GM23338 (cell line): ENCODE measurements around the gene OR4Q2. TPM values are rescaled to one million over a fixed set of nuclear protein-coding genes. Genes with fewer than 3 reads are reported as not detected.

ENCODE experiments used
- EZH2phosphoT487 ChIP-seq: fragments of 200-600 bp; sonication (generic); IDR thresholded peaks from one replicate; pipeline ENCODE4 v1.8.1; 2018; ENCODE audit warnings: antibody characterized with exemption; ENCODE audit not compliant: unreplicated experiment
- STAT1 ChIP-seq: IDR thresholded peaks from one replicate; pipeline ENCODE4 v1.6.1; 2016; ENCODE audit warnings: antibody characterized with exemption; ENCODE audit not compliant: unreplicated experiment
- ZNF114 ChIP-seq: fragments of 250-450 bp; sonication (Bioruptor Pico); IDR thresholded peaks from 2 replicates; pipeline ENCODE4 v1.5.0; 2020; ENCODE audit warnings: mild to moderate bottlenecking, moderate library complexity
- ZNF331 ChIP-seq: fragments of 250-450 bp; sonication (Bioruptor Pico); IDR thresholded peaks from 2 replicates; pipeline ENCODE4 v1.5.0; 2020; ENCODE audit warnings: low read depth, mild to moderate bottlenecking, moderate library complexity
- polyA plus RNA-seq: library from polyadenylated mRNA; unstranded; fragments of >200 nt; fragmentation: Nextera tagmentation; extraction: Ambion mirVana; gene quantifications from 2 replicates; pipeline ENCODE4 v1.2.1, GENCODE V29; 2016
- total RNA-seq: library from RNA; depleted of rRNA; stranded (reverse); fragments of >200 nt; shearing (Covaris generic); gene quantifications from 2 replicates; pipeline ENCODE4 v1.2.3, GENCODE V29; 2014
- TF ChIP-seq, protein P1 (sequence below): fragments of 250-450 bp; sonication (Bioruptor Pico); IDR thresholded peaks from 2 replicates; pipeline ENCODE4 v1.5.0; 2020; ENCODE audit warnings: mild to moderate bottlenecking, moderate library complexity
- TF ChIP-seq, protein P2 (sequence below): IDR thresholded peaks from one replicate; pipeline ENCODE4 v1.6.1; 2018; ENCODE audit warnings: antibody characterized with exemption; ENCODE audit not compliant: unreplicated experiment
- TF ChIP-seq, protein P3 (sequence below), 2 experiments: fragments of 200-600 bp in 1 of 2; sonication (generic) in 1 of 2; conservative IDR thresholded peaks; 2 replicates each; pipeline versions ENCODE4 v1.5.1 to v1.6.1; 2016 to 2017; ENCODE audit warnings: antibody characterized with exemption in 2 of 2, low read depth in 2 of 2, mild to moderate bottlenecking in 2 of 2, moderate library complexity in 1 of 2

The OR4Q2 gene
- total and polyA plus RNA-seq, 2 experiments from 2014 or later, result not detected

DNA sequence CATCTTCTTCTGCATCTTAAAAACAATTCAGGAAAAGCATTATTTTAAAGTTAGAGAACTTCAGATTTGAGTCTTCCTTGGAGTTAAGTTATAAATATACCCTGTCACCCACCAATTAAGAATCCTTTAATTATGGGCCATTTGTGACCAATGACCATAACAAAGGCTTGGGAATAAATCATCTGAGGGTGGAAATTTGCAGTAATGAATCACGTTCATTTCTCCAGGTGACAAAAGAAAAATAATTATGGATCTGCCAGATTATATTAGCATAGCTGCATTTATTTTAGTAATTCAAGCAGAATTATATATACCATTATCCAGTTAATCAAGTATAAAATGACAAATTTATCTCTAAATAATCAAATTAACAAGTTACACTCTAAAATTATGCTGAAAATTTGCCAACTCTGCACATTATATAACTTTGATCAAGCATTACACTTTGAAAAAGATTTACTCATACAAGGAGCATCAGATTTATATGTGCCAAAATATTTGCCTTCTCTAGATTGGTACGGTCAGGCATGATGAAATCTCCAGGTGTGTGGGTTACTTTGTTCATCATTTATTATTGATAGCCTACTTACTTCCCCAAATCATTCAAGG lies 17.4 kb downstream of the OR4Q2 start, which contains the start of gene OR4K14 (continued):
- TF ChIP-seq, protein P1, sequence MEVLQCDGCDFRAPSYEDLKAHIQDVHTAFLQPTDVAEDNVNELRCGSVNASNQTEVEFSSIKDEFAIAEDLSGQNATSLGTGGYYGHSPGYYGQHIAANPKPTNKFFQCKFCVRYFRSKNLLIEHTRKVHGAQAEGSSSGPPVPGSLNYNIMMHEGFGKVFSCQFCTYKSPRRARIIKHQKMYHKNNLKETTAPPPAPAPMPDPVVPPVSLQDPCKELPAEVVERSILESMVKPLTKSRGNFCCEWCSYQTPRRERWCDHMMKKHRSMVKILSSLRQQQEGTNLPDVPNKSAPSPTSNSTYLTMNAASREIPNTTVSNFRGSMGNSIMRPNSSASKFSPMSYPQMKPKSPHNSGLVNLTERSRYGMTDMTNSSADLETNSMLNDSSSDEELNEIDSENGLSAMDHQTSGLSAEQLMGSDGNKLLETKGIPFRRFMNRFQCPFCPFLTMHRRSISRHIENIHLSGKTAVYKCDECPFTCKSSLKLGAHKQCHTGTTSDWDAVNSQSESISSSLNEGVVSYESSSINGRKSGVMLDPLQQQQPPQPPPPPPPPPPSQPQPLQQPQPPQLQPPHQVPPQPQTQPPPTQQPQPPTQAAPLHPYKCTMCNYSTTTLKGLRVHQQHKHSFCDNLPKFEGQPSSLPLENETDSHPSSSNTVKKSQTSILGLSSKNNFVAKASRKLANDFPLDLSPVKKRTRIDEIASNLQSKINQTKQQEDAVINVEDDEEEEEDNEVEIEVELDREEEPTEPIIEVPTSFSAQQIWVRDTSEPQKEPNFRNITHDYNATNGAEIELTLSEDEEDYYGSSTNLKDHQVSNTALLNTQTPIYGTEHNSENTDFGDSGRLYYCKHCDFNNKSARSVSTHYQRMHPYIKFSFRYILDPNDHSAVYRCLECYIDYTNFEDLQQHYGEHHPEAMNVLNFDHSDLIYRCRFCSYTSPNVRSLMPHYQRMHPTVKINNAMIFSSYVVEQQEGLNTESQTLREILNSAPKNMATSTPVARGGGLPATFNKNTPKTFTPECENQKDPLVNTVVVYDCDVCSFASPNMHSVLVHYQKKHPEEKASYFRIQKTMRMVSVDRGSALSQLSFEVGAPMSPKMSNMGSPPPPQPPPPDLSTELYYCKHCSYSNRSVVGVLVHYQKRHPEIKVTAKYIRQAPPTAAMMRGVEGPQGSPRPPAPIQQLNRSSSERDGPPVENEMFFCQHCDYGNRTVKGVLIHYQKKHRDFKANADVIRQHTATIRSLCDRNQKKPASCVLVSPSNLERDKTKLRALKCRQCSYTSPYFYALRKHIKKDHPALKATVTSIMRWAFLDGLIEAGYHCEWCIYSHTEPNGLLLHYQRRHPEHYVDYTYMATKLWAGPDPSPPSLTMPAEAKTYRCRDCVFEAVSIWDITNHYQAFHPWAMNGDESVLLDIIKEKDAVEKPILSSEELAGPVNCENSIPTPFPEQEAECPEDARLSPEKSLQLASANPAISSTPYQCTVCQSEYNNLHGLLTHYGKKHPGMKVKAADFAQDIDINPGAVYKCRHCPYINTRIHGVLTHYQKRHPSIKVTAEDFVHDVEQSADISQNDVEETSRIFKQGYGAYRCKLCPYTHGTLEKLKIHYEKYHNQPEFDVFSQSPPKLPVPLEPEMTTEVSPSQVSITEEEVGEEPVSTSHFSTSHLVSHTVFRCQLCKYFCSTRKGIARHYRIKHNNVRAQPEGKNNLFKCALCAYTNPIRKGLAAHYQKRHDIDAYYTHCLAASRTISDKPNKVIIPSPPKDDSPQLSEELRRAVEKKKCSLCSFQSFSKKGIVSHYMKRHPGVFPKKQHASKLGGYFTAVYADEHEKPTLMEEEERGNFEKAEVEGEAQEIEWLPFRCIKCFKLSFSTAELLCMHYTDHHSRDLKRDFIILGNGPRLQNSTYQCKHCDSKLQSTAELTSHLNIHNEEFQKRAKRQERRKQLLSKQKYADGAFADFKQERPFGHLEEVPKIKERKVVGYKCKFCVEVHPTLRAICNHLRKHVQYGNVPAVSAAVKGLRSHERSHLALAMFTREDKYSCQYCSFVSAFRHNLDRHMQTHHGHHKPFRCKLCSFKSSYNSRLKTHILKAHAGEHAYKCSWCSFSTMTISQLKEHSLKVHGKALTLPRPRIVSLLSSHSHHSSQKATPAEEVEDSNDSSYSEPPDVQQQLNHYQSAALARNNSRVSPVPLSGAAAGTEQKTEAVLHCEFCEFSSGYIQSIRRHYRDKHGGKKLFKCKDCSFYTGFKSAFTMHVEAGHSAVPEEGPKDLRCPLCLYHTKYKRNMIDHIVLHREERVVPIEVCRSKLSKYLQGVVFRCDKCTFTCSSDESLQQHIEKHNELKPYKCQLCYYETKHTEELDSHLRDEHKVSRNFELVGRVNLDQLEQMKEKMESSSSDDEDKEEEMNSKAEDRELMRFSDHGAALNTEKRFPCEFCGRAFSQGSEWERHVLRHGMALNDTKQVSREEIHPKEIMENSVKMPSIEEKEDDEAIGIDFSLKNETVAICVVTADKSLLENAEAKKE (CRISPR knock-in tag), result no peak
- TF ChIP-seq ZNF114 (CRISPR knock-in tag) (no peak), ZNF331 (CRISPR knock-in tag) (no peak), STAT1 (no peak), EZH2phosphoT487 (no peak)
- TF ChIP-seq, protein P2, sequence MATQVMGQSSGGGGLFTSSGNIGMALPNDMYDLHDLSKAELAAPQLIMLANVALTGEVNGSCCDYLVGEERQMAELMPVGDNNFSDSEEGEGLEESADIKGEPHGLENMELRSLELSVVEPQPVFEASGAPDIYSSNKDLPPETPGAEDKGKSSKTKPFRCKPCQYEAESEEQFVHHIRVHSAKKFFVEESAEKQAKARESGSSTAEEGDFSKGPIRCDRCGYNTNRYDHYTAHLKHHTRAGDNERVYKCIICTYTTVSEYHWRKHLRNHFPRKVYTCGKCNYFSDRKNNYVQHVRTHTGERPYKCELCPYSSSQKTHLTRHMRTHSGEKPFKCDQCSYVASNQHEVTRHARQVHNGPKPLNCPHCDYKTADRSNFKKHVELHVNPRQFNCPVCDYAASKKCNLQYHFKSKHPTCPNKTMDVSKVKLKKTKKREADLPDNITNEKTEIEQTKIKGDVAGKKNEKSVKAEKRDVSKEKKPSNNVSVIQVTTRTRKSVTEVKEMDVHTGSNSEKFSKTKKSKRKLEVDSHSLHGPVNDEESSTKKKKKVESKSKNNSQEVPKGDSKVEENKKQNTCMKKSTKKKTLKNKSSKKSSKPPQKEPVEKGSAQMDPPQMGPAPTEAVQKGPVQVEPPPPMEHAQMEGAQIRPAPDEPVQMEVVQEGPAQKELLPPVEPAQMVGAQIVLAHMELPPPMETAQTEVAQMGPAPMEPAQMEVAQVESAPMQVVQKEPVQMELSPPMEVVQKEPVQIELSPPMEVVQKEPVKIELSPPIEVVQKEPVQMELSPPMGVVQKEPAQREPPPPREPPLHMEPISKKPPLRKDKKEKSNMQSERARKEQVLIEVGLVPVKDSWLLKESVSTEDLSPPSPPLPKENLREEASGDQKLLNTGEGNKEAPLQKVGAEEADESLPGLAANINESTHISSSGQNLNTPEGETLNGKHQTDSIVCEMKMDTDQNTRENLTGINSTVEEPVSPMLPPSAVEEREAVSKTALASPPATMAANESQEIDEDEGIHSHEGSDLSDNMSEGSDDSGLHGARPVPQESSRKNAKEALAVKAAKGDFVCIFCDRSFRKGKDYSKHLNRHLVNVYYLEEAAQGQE, result no peak
- TF ChIP-seq, protein P3, sequence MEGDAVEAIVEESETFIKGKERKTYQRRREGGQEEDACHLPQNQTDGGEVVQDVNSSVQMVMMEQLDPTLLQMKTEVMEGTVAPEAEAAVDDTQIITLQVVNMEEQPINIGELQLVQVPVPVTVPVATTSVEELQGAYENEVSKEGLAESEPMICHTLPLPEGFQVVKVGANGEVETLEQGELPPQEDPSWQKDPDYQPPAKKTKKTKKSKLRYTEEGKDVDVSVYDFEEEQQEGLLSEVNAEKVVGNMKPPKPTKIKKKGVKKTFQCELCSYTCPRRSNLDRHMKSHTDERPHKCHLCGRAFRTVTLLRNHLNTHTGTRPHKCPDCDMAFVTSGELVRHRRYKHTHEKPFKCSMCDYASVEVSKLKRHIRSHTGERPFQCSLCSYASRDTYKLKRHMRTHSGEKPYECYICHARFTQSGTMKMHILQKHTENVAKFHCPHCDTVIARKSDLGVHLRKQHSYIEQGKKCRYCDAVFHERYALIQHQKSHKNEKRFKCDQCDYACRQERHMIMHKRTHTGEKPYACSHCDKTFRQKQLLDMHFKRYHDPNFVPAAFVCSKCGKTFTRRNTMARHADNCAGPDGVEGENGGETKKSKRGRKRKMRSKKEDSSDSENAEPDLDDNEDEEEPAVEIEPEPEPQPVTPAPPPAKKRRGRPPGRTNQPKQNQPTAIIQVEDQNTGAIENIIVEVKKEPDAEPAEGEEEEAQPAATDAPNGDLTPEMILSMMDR (conservative IDR thresholded peaks at IDR 0.05; ENCODE audit: low read depth in 2 of 2), result no peak
